Inflammatory macrophage treated with lipopolysaccharide for 1 hour (primary cell): ENCODE data around the gene KLHL18.
"Not testable (repeated sequence)": the region's sequence is repeated elsewhere in the genome, so short reads cannot be mapped to it uniquely, and the experiment has no call there.

Experiments
- DNase-seq, 2 donors: peaks; one replicate each; pipeline ENCODE4 v3.0.0-alpha.2; 2020 to 2022

The KLHL18 gene

GRCh38 chr3:47315069-47315647, 32.4 kb downstream of the KLHL18 start:
- peak; percentile 41 to 49 for DNase-seq

GRCh38 chr3:47316151-47316550, 33.4 kb downstream of the KLHL18 start:
- not testable (repeated sequence) for DNase-seq

- no peak for DNase-seq
Measured at GRCh38 chr3:47318916-47319315, 36.2 kb downstream of the KLHL18 start.

- no peak for DNase-seq
Measured at GRCh38 chr3:47319956-47320355, 37.2 kb downstream of the KLHL18 start.

GRCh38 chr3:47323431-47324277, 40.9 kb downstream of the KLHL18 start:
- no peak for DNase-seq

DNA sequence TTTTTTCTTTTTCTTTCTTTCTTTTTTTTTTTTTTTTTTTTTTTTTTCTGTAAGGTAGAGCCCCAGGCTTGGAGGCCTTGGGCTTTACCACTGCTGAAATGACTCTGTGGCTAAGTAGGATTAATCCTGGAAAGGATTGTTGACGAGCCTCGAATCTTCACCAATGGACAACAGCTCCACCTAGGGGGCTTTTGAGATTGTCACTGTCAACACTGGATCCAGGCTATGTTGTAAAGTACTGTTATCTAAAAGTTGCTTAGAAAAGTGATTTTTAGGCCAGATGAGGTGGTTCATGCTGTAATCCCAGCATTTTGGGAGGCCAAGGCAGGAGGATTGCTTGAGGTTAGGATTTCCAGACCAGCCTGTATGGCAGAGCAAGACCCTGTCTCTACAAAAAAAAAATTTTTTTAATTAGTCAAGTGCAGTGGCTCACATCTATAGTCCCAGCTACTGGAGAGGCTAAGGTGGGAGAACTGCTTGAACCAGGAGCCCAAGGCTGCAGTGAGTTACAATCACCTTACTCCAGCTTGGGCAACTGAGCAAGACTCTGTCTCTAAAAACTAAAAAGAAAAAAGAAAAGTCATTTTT, 41.6 kb downstream of the KLHL18 start:
- DNase-seq: peak; percentile 27 to 85

DNA sequence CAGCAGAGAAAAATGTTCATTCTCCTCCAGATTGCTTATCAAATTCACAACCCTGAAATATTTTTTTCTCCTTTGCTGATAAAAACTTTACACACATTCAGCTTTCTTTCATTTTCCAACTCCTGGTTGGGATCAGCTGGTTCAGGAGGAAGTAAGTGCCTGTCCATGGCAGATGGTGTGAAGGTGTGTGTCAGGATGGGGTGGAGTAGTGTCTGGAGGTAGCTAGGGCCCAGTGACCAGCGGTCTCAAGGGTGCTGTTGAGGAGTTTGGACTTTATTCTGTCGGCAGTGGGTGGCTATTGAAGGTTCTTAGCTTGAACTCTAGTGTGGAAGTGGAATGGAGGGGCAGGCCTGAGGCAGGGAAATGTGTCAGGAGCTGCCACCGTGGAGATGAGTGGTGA, 51.2 kb downstream of the KLHL18 start:
- no peak for DNase-seq

DNA sequence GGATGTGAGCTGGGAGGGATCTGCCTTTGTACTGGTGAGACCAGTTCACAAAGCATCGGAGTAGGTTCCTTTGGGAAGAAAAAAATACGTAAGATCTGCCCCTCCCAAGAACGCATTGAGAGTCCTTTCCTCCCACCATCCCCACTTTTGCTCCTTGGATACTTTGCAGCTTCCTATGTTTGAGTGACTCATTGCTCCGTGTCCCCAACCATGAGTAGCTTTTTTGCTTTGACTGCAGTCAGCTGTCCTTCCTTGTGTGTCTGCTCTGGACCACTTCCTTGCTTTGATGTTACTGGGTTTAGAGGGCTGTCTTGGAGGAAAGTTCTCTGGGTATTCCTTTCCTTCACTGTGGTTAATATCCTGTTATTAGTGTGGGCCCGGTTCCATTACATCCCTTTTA, 54.9 kb downstream of the KLHL18 start:
- no peak for DNase-seq

DNA sequence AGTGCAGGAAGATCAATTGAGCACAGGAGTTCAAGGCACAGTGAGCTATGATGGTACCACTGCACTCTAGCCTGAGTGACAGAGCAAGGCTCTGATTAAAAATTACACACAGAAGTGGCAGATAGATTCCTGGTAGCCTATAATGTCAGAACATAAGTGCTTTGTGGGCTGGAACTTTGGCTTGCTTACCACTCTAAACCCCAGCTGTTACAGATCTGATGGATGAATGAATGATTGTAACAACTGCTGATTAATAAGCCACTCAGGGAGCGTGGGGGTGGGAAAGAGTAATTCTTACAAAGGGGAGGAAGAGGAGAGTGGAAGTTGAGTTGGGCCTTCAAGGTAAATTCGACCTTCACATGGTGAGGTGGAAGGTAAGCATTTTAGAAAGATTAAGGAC, 57.2 kb downstream of the KLHL18 start:
- no peak for DNase-seq

GRCh38 chr3:47340866-47341265, 58.1 kb downstream of the KLHL18 start:
- DNase-seq: no peak

GRCh38 chr3:47342151-47342550, 59.4 kb downstream of the KLHL18 start:
- no peak for DNase-seq

DNA sequence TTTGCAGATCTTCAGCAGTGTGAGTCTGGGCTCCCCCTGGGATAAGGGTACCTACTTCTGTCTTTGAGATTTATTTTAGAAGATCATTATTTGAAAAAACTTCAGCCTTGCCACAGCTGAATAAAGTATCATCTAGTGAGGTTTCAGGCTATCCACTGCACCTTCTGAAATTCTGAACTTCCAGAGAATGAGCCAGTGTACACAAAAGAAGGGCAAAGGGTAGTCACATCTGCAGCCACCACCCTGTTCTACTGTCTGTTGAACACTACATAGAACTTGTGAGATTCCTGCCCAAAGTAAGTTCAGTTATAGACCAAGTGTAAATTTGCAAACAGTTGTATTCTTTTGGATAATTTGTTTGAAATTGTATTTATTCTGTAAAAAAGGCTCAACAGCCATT, 60.1 kb downstream of the KLHL18 start:
- DNase-seq: no peak

DNA sequence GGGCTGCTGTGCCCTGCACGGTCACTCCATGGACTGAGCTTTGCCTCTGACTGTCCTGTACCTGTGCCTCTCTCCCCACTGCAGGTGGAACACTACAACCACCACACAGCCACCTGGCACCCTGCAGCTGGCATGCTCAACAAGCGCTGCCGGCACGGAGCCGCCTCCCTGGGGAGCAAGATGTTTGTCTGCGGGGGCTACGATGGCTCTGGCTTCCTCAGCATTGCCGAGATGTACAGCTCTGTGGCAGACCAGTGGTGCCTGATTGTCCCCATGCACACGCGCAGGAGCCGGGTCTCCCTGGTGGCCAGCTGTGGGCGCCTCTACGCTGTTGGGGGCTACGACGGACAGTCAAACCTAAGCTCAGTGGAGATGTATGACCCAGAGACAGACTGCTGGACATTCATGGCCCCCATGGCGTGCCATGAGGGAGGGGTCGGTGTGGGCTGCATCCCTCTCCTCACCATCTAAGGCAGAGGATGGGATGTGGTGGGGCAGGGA, 60.8 kb downstream of the KLHL18 start:
- DNase-seq: no peak

DNA sequence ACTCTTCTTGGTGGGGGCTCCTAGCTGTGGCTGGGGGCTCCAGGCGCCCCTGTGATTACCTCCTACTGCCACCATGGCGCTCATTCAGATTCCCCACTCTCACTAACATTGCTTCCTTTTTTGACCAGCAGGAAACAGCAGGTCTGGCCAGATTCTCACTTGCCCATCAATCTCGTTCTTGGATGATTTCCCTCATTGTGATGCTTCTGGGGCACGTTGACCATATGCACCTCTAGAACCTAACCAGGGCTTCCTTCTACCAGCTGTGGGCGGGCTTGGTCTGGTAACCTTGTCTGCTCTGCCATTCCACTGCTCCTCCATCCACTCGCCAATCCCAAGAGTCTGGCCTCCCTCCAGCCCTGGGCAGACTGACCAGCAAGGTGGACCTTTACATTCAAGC, 62.2 kb downstream of the KLHL18 start:
- no peak for DNase-seq

- DNase-seq: peak; percentile 82 to 85
Measured at GRCh38 chr3:47347217-47347801, 64.6 kb downstream of the KLHL18 start.

- DNase-seq: no peak
Measured at GRCh38 chr3:47348411-47349154, 65.8 kb downstream of the KLHL18 start.

DNA sequence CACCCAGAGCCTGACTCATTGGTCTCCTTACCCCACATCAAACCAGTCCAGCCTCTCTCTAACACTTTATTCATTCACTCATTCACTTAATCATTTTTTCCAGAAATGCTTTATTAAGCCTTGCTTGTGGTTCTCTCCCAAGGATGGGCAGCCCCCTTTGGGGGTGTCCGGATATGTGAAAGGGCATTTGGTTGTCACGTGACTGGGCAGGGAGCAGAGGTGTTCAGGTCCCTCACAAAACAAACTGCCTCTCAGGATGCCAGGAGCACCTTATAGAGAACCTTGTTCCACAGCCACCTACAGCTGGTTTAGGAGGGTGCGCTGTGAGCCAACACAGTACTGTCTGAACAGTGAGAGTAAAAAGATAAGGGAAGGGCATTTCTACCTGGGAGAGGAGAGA, 72.3 kb downstream of the KLHL18 start:
- no peak for DNase-seq

GRCh38 chr3:47356201-47356600, 73.5 kb downstream of the KLHL18 start:
- DNase-seq: no peak

DNA sequence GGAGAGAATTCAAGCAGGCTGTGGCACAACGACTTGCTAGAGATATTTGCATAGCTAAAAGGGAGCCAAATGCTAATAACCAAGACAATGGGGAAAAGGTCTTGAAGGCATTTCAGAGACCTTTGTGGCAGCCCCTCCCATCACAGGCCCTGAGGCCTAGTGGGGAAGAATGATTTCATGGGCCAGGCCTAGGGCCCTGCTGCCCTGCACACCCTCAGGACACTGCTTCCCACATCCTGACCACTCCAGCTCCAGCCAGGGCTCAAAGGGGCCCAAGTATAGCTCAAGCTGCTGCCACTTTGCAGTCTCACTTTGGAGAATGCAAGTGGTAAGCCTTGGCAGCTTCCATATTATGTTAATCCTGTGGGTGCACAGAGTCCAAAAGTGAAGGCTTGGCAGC, 76.6 kb downstream of the KLHL18 start:
- no peak for DNase-seq

- DNase-seq: not testable (repeated sequence)
Measured at GRCh38 chr3:47360110-47360517, 77.4 kb downstream of the KLHL18 start.

- DNase-seq: peak; percentile 49 to 57
Measured at GRCh38 chr3:47362701-47363100, 80.0 kb downstream of the KLHL18 start.

- peak in 1 of 2 donors; percentile 14 for DNase-seq
Measured at GRCh38 chr3:47365213-47366153, 82.7 kb downstream of the KLHL18 start.
